ENCODE results near the gene DAND5. TPM values are rescaled to one million over a fixed set of nuclear protein-coding genes. Genes with fewer than 3 reads are reported as not detected.

The DAND5 gene
- total and polyA plus RNA-seq, 9 of the 15 experiments (the other 6 are each of a cell fraction or from before 2014, with no cell fraction given): 0.22 to 0.83 (median 0.60) TPM

GRCh38 chr19:12937927-12938778, 31.2 kb upstream of the DAND5 start, which contains the start of gene CALR (continued):
- TF ChIP-seq CHD7 (IDR thresholded peaks at IDR 0.05; ENCODE audit: low read depth, low read length) (no peak), TCF7 (IDR thresholded peaks at IDR 0.05; ENCODE audit: borderline replicate concordance) (peak; percentile 78; the same call in 1 of the 2 replicates), ZNF197 (CRISPR knock-in tag; IDR thresholded peaks at IDR 0.05; ENCODE audit: low read depth) (no peak), HMBOX1 (IDR thresholded peaks at IDR 0.05) (no peak), NR2C1 (IDR thresholded peaks at IDR 0.05) (peak; percentile 46; the same call in 1 of the 2 replicates), NR2C1 (tag; IDR thresholded peaks at IDR 0.05) (no peak), NFYB (IDR thresholded peaks at IDR 0.05; ENCODE audit: extremely low read depth, insufficient read length) (peak; percentile 89), RFX1 (IDR thresholded peaks at IDR 0.05) (no peak), PHF20 (IDR thresholded peaks at IDR 0.05; ENCODE audit: partially characterized antibody) (peak; percentile 38), CLOCK (CRISPR knock-in tag; IDR thresholded peaks at IDR 0.05; ENCODE audit: borderline replicate concordance) (no peak), GATAD2A (IDR thresholded peaks at IDR 0.05) (peak; percentile 100), ZNF133 (CRISPR knock-in tag; IDR thresholded peaks at IDR 0.05) (no peak), NR2F6 (CRISPR knock-in tag; IDR thresholded peaks at IDR 0.05) (no peak)

All from K562 (cell line).